A549 treated with AZD9567 at 1 μM for 4 hours (cell line): ENCODE data around the gene WDR45. TPM values are rescaled to one million over a fixed set of nuclear protein-coding genes. Genes with fewer than 3 reads are reported as not detected.

Source experiments
- total RNA-seq: library from RNA; stranded (reverse); fragments of 200-300 nt; extraction: Qiagen RNA extraction; gene quantifications from 5 replicates; pipeline ENCODE4 v1.2.3, GENCODE V29; 2022; ENCODE audit not compliant: insufficient read depth

The WDR45 gene
- 41.3 to 56.4 TPM (median 53.4 TPM) in 5 replicates for total RNA-seq

DNA sequence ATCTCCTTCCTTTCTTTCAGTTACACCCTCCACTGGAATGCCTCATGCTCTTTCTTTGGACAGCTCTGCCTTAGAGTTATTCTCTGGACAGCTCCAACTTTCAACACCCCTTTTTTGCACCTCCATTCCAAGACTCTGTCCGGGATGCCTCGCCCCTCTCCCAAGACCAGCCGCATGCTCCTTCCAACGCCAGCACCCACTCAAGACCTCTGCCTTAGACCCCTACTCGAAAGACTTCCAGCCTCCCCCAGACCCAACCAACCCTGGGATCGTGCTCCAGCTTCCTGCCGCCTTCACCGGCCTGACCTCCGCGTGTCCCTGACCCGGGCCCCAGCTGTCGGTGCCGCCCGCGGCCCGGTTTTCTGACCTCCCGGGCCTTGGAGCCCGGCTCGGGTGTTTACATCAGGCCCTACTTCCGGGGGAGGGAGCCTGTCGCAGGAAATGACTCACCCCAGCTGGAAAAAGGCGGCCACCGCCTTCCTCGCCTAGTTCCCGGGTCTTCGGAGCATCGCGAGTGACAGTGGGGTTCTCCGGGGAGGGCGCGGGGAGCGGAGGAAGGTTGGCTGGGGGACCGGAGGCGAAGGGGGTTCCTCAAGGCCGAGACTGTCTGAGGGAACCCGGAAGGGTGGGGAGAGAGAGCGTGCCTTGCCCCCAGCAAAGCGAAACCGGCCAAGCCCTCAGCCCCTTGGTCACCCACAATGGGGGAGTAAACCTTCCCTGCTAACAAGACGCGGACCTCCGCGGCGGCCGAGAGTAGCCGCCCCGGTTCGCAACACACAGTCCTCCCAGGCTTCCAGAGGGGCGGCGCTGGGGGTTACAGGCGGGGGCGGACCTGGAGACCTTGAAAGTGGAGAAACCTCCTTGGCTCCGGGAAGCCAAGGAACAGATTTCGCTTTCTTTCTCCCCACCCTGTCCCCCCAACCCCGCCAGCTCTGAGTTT lies at the start of gene WDR45:
TSS of gene WDR45 (minus strand) at position 399 of the 940 bp plus-strand sequence. CDS start 1,792 bp downstream, outside the sequence.

DNA sequence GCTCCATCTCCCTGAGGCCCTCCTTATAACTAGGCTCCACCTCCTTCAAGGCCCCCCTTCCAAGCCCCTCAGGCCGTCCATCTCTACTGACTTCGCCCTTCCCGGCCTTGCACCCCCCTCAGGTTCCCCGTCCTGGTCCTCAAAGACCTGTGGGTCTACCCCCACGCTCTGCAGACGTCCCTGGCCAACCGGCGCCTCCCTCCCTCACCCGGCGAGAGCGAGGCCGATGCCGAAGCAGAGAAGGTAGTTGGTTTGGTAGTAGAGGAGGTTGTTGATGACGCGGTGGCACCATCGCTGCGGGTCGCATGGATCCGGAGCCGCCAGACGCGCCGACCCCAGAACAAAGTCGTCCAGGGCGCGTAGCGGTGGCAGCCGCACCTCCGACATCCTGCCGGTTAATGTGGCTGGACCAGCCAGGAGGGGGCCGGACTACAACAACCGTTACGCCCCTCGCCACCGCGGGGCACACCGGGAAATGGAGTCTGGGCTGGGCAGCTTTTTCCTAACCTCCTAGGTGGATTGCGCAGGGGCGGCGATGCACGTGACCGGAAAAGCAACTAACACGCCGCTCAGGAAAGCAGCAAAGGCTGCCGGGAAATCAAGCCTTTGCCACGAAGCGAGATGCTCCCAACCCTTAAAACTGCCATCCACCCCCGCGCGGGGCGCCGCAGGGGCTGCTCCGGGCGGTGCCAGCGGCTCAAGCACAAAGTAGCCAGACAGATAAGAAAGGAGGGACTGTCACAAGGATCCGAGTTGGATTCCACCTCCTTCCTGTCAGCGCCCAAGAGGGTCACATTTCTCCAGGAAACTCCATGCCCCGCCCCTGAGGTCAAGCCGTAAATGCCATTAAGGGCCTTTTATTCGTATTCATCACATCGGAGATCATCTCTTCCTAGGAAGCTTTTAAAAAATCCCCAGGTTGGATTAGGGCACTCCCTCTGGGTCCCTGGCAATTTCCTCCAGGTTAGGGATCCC lies 5.8 kb downstream of the WDR45 start, which contains the start of gene PRAF2:
TSS of gene PRAF2 (minus strand) at position 402 of the 975 bp plus-strand sequence. CDS start at position 387, 15 bp downstream.

DNA sequence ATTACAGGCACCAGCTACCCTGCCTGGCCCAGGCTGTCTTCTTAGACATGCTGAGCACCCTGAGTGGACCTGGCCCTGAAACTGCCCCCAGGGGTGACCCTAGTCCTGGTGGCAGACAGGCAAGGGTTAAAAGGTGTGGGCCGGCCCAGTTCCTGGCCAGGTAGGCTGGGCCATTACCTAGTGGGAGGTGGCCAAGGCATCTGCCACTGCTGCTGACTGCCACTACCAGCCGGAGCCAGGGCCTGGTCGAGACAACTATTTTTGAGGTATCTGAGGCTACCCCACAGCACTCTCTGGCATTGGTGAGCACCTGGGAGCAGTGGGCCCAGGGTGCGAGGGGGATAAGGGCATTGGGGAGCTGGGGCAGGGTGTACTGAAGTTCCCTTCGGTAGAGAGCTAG lies 20.9 kb downstream of the WDR45 start, which contains the start of gene CCDC120:
TSS of gene CCDC120 (plus strand) at position 206 of the 400 bp plus-strand sequence. CDS start 3,043 bp downstream, outside the sequence.

DNA sequence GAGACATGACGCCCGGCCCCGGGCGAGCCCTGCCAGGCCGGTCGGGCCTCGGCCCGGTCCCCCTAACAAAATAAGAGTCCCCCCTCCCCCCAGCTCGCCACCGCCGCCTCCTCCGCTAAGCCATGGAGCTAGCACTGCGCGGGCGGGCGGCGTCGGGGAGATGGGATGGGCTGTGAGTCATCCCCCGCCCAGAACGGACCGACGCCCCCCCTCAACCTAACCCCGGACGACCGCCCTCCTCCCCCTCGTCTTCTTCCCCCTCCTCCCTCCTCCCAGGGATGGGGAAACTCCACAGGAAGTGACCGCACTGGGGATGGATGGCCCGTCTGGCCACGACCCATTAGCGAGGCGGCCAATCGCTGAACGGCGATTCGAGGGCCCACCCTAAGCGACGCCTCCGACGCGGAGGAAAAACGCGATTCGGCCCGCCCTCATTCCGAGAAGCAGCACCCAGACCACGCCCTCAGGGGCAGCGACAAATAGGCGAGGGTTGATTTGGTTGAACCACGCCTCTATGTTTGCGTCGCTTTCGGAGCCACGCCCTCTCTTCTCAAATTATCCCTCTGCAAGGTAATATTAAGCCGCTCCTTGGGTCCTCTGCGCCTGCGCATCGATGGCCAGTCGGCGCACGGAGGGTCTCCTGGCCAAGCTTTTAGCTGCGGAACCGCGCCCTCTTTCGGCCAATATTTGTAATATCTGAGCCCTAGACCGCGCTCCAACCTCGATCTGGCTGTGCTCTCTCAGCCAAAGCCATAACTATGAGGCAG lies 36.3 kb downstream of the WDR45 start, which contains the start of gene TFE3:
TSS of gene TFE3 (minus strand) at position 138 of the 767 bp plus-strand sequence. CDS start at position 7, 131 bp downstream.

Other genes with a start within 250 kb of the WDR45 start
- gene PCSK1N, start 244.3 kb downstream of the WDR45 start, total RNA-seq, result 17.7 to 49.2 TPM (median 41.6 TPM) in 5 replicates
- gene TIMM17B, start 182.1 kb downstream of the WDR45 start, total RNA-seq, result 83.7 to 111 TPM (median 99.2 TPM) in 5 replicates
- gene PQBP1, start 182.0 kb downstream of the WDR45 start, total RNA-seq, result 96.7 to 107 TPM (median 104 TPM) in 5 replicates
- gene SLC35A2, start 168.2 kb downstream of the WDR45 start, total RNA-seq, result 41.9 to 70.7 TPM (median 67.0 TPM) in 5 replicates
- 9.7 to 11.7 TPM (median 10.3 TPM) in 5 replicates for gene PIM2, start 160.9 kb downstream of the WDR45 start, total RNA-seq
- 61.0 to 65.5 TPM (median 61.7 TPM) in 5 replicates for gene OTUD5, start 122.3 kb downstream of the WDR45 start, total RNA-seq
- 1.0 to 3.0 TPM (median 1.1 TPM) in 5 replicates for gene KCND1, start 108.0 kb downstream of the WDR45 start, total RNA-seq
- 18.8 to 22.2 TPM (median 21.0 TPM) in 5 replicates for gene GRIPAP1, start 77.6 kb downstream of the WDR45 start, total RNA-seq
- gene TFE3, start 36.5 kb downstream of the WDR45 start, total RNA-seq, result 35.5 to 46.3 TPM (median 43.2 TPM) in 5 replicates
- 1.2 to 3.7 TPM (median 2.9 TPM) in 5 replicates for gene CCDC120, start 20.9 kb downstream of the WDR45 start, total RNA-seq
- gene PRAF2, start 5.9 kb downstream of the WDR45 start, total RNA-seq, result 40.6 to 51.0 TPM (median 46.0 TPM) in 5 replicates
- gene GPKOW, start 43.8 kb upstream of the WDR45 start, total RNA-seq, result 19.2 to 24.7 TPM (median 23.7 TPM) in 5 replicates
- 2.3 to 4.7 TPM (median 3.0 TPM) in 5 replicates for gene MAGIX, start 82.9 kb upstream of the WDR45 start, total RNA-seq
- 313 to 440 TPM (median 426 TPM) in 5 replicates for gene PLP2, start 92.0 kb upstream of the WDR45 start, total RNA-seq
- 10.7 to 19.3 TPM (median 17.9 TPM) in 5 replicates for gene PRICKLE3, start 106.5 kb upstream of the WDR45 start, total RNA-seq
- 2.0 to 3.0 TPM (median 2.6 TPM) in 5 replicates for gene SYP, start 120.3 kb upstream of the WDR45 start, total RNA-seq
- not detected in 5 replicates for gene CACNA1F, start 153.5 kb upstream of the WDR45 start, total RNA-seq
- gene CCDC22, start 155.6 kb upstream of the WDR45 start, total RNA-seq, result 10.6 to 14.6 TPM (median 13.6 TPM) in 5 replicates
- gene FOXP3, start 184.8 kb upstream of the WDR45 start, total RNA-seq, result 0.06 to 0.14 TPM (median 0.13 TPM) in 4 of 5 replicates, not detected in the other
- gene PPP1R3F, start 189.9 kb upstream of the WDR45 start, total RNA-seq, result 2.3 to 3.4 TPM (median 3.0 TPM) in 4 of 5 replicates, not detected in the other
- not detected in 5 replicates for gene GAGE10, start 223.8 kb upstream of the WDR45 start, total RNA-seq
- gene GAGE12J, start 242.2 kb upstream of the WDR45 start, total RNA-seq, result not detected in 5 replicates